Effector CD4-positive, alpha-beta T cell (primary cell): Measurements from ENCODE around the gene AHCTF1.
"Not testable (repeated sequence)": the region's sequence is repeated elsewhere in the genome, so short reads cannot be mapped to it uniquely, and the experiment has no call there.

Source experiments
- DNase-seq: peaks from one replicate; pipeline ENCODE4 v3.0.0-alpha.2; 2020

AHCTF1 gene

DNA sequence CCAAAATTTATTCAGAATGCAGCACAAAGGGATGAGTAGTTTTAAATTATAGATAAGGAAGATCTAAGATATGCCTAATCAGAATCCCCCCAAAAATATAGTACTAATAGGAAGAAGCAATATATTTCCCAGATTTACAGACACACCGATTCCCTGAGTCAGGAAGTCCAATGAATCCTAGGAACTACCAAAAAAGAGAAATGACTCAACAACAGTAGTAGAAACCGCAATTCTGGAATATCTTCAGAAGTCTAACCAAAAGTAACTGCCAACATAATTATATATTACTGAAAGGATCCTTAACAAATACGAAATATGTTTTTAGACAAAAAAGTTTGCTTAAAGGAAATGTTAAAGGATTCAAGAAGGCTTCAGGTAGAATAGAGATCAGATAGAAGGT is 10.3 kb downstream of the AHCTF1 start:
- no peak for DNase-seq

DNA sequence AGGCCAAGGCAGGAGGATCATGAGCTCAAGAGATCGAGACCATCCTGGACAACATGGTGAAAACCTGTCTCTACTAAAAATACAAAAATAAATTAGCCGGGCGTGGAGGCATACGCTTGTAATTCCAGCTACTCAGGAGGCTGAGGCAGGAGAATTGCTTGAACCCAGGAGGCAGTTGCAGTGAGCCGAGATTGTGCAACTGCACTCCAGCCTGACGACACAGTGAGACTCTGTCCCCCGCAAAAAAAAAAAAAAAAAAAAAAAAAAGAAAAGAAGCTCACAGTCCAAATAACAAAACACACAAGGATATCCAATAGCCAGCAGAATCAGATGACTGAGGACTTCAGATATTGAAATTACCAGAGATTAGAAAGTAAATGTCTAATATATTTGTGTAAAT is 11.8 kb downstream of the AHCTF1 start:
- no peak for DNase-seq

DNA sequence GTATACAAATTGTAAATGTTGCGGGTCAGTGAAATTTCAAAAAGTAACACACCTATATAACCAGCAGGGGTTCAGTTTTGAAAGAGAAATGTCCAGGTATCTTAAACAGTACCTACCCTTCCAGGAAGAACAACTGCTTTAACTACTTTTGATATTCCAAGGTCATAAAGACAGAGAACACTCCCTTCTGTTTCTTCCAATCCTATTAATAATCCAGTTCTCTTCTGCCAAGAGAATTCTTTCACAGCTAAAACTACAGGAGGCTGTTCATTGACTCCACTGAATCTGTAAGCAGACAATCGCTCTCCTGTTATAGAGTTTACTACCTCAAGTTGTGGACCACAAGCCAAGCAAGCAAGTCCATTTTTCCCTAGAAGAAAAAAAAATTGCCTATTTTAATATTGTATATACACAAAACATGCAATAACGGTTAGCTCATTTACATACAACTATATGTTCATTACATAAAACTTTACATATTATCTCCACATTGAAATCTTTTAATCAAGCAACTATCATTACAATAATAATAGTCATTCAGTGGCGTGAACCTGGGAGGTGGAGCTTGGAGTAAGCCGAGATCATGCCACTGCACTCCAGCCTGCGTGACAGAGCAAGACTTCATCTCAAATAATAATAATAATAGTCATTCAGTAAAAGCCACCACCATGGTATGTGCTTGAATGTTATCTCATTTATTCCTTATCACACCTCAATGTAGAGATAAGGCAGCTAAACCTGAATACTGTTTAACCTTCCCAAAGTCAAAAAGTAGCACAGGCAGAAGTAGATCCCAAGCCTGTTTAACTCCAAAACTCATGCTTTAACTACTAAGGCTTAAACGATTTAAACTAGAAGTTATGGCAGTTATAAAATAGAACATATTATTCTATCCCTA is 15.5 kb downstream of the AHCTF1 start:
- DNase-seq, result not testable (repeated sequence)

DNA sequence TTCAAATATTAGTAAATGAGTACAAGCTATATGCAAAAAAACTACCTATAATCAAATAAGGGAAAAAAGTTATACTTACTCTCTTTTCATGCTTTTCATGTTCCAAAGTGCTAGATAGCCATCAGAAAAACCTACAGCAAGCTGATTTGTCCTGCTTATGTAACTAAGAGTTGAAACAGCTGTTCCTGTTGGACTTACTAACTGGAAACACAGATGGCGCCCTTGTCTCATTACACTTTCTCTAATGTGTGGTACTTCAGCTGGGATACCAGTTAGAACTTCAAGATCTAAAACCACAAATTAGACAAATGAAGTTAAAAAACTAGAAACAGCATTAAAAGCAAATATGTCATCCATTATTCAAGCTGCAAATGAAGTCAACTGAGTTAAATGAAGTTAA is 24.3 kb downstream of the AHCTF1 start:
- no peak for DNase-seq

DNA sequence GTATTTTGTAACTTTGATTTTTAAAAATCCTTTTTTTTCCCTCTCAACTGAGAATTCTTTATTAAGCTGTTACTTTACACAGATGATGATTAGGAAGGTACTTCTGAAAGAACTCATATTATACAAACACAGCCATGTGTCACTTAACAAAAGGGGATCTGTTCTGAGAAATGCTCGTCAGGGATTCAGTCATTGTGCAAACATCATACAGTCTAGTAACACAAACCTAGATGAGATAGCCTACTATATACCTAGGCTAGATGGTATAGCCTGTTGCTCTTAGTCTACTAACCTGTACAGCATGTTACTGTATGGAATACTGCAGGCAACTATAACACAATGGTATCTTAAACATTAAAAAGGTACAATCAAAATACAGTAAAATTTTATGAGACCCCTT is 24.9 kb downstream of the AHCTF1 start:
- no peak for DNase-seq

DNA sequence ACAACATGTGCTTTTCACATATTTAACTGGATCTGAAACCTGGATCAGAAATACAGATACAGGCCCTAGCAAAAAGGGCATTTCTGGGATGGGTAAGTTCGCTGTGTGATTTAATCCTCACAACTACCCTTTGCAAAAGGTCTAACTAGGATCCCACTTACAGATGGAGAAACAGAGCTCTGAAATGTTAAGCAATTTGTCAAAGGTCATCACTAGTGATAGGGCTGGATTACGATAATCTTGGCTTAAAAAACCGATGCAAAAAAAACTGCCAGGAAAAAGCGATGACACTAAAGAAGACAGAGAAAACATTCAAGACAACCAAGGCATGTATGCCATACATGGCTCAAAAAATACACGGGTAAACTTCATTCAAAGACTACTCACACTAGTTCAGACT is 29.9 kb downstream of the AHCTF1 start:
- no peak for DNase-seq

DNA sequence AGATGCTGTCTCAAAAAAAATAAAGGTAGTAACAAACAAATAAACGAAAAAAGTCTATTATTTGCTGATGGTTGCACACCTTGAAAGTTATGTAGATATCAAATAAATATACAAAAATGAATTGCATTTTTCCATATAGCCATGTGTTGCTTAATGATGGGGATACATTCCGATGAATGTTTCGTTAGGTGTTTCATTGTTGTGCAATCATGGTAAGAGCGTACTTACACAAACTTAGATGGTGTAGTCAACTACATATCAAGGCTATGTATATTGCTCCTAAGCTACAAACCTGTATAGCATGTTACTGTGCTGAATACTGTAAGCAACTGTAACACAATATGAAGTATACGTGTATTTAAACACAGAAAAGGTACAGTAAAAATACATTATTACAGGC is 34.4 kb downstream of the AHCTF1 start:
- DNase-seq, result no peak

DNA sequence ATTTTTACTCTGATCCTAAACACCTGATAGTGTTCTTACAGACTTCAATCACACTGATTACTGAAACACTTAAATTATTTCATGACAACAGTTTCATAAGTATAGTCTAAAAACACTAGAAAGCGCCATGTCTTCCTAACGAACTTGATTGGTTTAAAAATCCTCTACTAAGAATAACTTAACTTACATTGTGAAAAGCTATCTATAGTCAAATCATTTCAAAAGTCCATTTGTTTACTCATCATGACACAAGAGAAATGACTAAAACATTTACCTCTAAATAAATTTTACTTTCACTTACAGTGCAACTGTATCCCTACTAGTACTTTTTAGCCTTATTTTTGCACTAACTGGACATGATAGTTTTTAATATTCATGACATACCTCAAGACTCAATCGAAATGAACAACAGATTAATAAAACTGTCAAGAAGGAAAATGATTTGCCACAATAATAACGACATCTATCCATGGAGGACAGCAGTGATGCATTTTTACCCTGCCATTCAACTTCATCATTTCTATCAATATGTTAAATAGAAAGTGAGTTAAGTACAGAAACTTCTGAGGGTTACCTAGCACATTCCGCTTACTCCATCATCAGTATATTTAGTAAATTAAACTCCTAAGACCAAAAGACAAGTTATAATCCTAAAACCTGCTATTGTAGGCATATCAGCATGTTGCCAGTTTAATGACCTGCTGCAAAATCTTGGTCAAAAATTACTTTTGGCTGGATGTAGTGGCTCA is 38.4 kb downstream of the AHCTF1 start:
- DNase-seq, result no peak

DNA sequence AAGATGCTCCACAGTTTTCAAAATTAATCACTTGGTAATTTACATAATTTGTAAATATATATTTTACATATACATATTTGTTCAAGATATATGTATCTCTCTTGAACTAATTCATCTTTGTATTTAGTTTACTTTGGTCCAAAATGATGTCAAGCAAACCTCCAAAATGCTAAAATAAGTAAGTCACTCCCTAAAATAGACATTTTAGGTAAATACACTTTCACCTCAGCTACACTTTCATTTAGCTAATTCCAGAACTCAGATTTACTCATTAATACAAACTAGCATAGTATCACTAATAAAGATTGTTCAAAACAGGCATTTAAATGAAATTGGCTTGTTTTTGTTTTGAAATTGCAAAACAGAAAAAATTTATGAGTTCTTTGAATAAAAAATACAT is 40.6 kb downstream of the AHCTF1 start:
- no peak for DNase-seq

DNA sequence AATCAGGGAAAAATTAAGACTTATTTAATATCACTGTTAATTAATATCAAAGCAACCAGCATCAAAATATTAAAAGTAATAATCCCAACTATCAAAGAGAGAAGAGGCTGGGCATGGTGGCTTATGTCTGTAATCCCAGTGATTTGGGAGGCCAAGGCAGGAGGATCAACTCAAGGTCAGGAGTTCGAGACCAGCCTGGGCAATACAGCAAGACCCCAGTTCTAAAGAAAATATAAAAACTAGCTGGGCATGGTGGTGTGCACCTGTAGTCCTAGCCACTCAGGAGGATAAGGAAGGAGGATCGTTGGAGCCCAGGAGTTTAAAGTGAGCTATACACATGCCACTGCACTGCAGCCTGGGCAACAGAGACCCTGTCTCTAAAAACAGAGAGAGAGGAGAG is 43.2 kb downstream of the AHCTF1 start:
- no peak for DNase-seq

DNA sequence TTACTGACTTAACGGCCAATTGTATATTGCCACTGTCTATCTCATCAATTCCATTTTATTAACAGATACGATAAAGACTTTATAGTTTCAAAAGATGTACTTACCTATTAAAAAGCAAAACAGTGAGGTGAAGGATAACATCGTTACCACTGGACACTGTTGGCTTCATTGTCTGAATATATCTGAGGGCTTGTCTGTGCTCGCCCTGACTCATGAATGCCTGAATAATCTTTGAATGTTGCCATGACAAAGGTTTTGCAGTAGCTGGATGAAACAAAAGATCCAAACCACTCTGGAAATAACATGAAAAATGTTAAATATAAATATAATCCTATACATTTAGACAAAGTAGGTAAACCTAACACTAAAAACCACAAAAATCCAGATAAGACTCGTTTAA is 46.4 kb downstream of the AHCTF1 start:
- not testable (repeated sequence) for DNase-seq

DNA sequence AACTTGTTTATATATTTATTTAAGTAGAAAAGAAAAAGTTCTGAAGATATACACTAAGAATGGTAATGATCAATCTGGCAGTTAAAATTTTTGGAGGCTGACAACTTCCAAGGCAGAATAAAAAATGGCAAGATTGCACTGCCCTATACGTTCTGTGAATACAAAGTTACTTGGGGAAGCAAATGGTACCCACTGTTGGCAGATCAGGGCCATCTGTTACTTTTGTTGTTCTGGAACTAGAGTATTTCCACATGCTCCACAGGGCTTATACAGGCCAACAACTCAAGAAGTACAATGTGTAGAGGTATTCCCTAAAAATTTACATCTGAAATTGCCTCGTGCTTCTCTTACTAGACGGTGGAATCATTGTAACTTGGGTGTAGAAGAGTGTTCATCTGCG is 53.2 kb downstream of the AHCTF1 start:
- DNase-seq, result no peak

DNA sequence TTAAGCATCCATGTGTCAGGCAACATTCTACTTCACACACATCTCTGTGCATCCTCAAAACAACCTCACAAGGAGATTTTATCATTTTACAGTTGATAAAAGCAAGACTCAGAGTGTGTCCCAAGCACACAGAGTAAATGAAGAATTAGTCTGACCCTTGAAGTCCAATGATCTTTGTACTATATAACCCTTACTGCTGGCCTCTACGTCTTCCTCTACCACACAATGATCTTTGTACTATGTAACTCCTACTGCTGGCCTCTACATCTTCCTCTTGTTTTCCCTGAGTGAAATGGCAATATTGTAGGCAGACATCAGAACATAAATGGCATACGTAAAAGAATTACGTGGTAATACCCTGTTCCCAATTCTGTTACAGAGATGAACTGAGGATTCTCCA is 55.3 kb downstream of the AHCTF1 start:
- DNase-seq, result no peak

DNA sequence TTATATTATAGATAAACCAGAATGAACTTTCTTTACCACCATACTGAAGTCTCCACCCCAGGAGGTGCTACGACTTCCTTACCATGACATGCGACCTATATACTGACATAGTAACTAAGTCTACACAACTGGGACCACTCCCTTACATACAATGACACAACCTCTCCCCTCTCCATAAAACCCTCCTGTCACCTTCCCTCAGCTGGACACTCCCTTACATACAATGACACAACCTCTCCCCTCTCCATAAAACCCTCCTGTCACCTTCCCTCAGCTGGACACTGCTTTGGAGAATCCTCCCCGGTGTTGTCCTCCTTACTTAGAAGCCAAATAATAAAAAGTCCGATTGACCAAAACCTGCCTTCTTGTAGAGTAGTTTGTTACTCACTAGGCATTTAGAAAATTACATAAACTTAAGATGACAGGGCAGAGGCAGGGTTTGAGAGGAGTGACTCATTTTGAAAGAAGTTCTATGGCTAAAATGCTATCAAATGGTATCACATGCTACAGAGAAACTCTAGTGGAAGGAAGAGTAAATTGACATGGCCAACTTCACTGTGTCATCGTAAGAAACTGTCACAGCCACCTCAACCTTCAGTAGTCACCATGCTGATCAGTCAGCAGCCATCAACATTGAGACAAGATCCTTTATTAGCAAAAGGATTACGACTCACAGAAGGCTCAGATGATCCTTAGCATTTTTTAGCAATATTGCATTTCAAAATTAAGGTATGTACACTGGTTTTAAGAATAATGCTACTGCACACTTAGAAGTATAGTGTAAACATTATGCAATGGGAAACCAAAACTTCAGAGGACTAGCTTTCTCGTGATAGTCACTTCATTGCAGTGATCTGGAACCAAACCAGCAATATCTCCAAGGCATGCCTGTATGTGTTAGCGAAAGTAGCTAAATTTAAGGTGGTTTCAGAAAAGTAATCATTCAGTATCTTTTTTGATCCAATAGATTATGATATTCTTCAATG is 56.4 kb downstream of the AHCTF1 start:
- no peak for DNase-seq

DNA sequence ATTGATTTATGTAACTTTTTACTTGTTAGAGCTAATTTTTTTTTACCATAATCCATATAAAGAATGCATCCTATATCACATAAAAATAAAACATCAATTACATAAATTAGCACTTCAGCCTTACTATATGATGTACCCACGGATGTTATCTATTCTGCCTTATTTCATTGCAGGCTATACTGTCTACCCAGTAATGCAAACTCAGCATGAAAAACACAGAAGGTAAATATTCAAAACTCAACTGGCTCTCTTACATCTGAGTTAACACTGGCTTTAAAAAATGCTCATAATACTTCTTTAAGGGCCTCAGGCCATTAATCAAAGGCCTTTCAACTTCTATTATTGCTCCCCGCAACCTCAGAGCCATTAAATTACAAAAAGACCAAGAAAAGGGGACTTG is 65.8 kb downstream of the AHCTF1 start:
- no peak for DNase-seq

DNA sequence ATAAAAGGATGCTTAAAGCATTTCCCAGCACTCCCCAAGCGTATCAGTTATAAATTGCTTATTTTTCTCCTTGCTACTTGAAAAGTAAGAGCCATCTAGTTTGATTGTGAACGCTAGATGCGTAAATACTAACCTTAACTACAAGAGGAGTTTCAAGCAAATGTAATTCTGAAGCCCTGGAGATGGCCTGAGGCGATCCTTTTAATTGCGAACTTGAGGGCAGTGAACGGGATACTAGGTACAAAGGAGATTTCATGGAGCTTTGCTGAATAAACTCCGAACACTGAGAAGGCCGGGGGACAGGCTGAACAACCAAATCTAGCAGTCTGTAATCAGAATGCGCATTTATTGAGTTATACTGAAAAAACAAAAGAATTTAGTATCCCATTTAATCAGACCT is 68.0 kb downstream of the AHCTF1 start:
- not testable (repeated sequence) for DNase-seq

DNA sequence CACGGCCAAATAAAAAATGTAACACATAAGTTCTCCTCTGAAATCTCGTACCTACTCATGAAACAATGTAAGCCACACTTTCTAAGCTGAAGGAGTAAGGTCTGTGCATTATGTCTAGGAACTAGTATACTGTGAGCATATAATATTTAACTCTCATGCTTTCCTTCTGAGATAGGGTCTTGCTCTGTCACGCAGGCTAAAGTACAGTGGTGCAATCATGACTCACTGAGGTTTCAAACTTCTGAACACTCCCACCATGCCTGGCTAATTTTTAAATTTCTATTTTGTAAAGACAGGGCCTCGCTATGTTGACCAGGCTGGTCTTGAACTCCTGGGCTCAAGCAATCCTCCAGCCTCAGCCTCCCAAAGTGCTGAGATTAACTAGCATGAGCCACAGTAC is 71.3 kb downstream of the AHCTF1 start:
- no peak for DNase-seq

DNA sequence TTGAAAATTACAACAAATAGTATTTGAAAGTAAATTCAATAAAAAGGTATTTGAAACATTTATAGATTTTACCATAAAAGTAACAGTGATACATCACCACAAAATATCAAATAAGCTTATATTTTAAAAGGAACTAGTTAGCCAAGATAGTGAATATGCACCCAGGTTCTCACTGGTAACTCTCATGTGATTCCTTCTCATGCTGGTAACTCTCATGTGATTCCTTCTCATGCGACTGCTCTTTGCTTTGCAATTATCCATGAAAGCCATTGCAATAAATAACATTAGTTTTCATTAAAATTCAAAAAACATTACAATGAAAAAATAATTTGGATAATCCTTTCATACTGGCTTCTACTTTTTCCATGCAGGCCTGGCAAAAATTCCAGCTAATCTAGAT is 75.4 kb downstream of the AHCTF1 start:
- DNase-seq, result no peak

DNA sequence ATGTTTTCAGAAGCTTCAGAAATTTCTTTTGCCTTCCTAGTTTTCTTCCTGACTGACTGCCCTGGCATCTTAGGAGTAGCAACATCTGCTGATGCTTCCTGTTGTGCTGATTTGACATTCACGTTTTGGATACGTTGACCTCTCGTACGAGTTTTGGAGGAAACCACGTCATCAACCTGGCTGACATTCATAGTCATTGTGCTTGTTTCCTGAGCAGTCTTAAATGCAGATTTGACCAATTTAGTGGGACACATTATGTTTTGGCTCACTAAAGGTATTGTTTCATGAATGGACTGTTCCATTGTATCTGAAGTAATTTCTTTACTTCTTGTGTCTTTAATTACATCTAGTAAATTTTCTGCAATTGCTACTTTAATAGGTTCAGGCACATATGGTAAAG is 81.1 kb downstream of the AHCTF1 start:
- not testable (repeated sequence) for DNase-seq

DNA sequence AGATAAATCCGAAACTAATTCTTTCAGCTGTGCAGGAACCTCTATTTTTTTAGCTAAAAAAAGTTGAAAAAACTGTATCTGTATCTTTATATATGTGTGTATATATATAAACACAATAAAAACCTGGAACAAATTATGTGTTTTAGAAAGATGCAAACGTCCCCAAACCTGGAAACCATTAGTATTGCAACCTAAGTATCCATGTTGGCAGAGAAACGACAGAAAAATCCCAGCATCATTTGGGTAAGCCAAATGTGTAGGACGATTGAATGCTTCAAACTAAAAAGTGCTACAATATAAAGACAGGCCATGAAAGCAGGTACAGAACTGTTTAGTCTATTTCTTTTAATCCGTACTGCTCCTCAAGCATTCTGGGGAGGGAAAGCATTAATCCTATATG is 87.9 kb downstream of the AHCTF1 start:
- no peak for DNase-seq

DNA sequence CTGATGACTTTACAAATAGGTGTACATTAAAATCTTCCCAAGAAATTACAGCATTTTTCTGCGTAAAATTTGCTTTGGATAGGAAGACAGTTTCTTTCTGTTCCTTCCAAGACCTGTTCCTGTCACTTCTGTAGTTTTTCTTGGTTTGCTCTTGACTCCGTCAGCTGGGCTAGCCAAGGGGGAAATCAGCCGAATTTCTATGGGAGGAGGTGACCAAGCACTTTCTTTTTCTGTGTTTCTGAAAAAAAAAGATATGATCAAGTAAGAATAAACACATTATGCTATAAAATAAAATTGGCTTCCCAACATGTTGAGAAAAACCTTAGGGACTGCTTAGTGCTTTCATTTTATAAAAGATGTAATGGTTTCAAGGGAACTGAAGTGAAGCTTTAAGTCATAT is 91.0 kb downstream of the AHCTF1 start:
- DNase-seq, result not testable (repeated sequence)

DNA sequence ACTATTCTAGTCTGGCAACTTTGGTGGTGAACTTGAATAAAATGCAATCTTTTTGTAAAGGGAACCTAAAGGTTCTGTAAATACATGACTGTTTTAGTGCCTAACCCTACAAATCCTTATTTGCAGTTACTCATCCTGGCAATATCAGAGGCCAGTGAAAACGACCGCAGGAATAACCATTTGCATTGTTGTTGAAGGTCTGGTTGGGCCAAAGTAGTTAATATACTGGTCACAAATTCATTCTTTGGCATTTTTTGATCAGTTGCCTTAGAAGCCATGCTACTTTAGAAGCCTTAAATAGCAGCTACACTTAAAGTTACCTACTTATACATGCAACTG is 93.7 kb downstream of the AHCTF1 start:
- no peak for DNase-seq
